ENCODE data around the gene SLC35F2.

Gene SLC35F2

DNA sequence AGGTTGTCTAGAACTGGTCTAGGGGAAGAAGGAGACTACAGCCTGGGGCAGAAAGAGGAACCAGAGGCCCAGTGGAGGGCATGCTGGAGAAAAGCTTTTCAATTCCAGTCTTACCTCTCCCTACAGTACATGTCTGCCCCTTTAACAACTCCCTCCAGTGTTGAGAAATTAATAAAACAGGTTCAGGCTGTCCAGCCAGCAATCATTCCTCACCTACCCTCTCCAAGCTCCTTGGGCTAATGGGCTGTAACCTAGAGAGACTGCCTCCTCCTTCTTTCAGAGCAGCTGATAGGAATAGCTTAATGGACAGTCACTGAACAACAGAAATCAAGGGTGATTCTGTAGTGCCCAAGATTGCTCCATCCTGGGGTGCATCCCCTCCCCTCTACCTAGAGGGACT lies 8.8 kb downstream of the SLC35F2 start:
- H3K27ac ChIP-seq (ENCODE audit: low read length, poor library complexity, severe bottlenecking) = no peak overlapping the region
- no peak overlapping the region for H3K4ac ChIP-seq (ENCODE audit: low read depth in 1 of 2, low read length in 2 of 2)
- no peak overlapping the region for H3K23ac ChIP-seq (ENCODE audit: low read length in 2 of 2)
- DNase-seq = no peak
- peak overlapping the region; percentile 22 for H2AK5ac ChIP-seq (ENCODE audit: low read length, severe bottlenecking)
- H2AFZ ChIP-seq (ENCODE audit: low read depth, low read length) = no peak overlapping the region
- H2BK12ac ChIP-seq (ENCODE audit: low read length in 2 of 2) = peak overlapping the region in 1 of 2 experiments; percentile 13
- no peaks in the 10 kb centered on the region for H3K27me3 ChIP-seq (ENCODE audit: control insufficient read depth in 1 of 2, insufficient read depth in 1 of 2, low read length in 2 of 2)
- H3K9me3 ChIP-seq (ENCODE audit: control insufficient read depth, low read length) = no peaks in the 10 kb centered on the region
- H3K4me2 ChIP-seq (ENCODE audit: low read length, poor library complexity, severe bottlenecking) = no peak overlapping the region
- no peak overlapping the region for H4K91ac ChIP-seq (ENCODE audit: low read length)
- no peak overlapping the region for H3K9ac ChIP-seq (ENCODE audit: low read length)
- peaks cover 16% of the 10 kb centered on the region for H3K79me1 ChIP-seq (replicated peaks; ENCODE audit: low read length, poor library complexity, severe bottlenecking)
- no peak overlapping the region for H3K4me3 ChIP-seq (ENCODE audit: insufficient read depth in 1 of 2, low read depth in 1 of 2, low read length in 2 of 2)
- no peak overlapping the region for H3K18ac ChIP-seq (ENCODE audit: low read depth in 1 of 2, low read length in 2 of 2)
- H3K36me3 ChIP-seq (ENCODE audit: control insufficient read depth in 1 of 2, insufficient read depth in 2 of 2, low read depth in 1 of 2, low read length in 2 of 2) = peaks cover 0 to 2% of the 10 kb centered on the region in 2 experiments
- H3K14ac ChIP-seq (ENCODE audit: low read length in 2 of 2) = no peak overlapping the region
- H4K8ac ChIP-seq (ENCODE audit: low read length) = no peak overlapping the region
- no peak overlapping the region for H2BK15ac ChIP-seq (ENCODE audit: low read depth, poor library complexity, severe bottlenecking)
- H3K4me1 ChIP-seq (ENCODE audit: control insufficient read depth, insufficient read depth, low read depth, low read length) = peaks cover 1% of the 10 kb centered on the region
- H2BK5ac ChIP-seq (ENCODE audit: low read depth, low read length, poor library complexity, severe bottlenecking) = no peak overlapping the region
- H2BK120ac ChIP-seq (ENCODE audit: low read depth, low read length) = no peak overlapping the region

DNA sequence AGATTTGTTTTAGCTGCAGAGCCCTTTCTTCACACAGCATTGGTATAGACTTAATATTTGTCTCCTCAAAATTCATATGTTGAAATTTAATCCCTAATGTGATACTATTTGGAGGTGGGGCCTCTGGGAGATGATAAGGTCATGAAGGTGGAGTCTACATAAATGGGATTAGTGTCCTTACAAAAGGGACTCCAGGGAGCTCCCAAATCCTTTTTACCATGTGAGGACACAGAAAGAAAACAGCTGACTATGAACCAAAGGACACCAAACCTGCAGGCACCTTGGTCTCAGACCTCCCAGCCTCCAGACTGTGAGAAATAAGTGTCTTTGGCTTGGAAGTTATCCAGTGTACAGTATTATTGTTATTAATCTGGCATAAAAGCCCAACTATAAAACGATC lies 10.2 kb downstream of the SLC35F2 start:
- H4K91ac ChIP-seq (ENCODE audit: low read length) = no peak overlapping the region
- no peak overlapping the region for H2AK5ac ChIP-seq (ENCODE audit: low read length, severe bottlenecking)
- peaks cover 4% of the 10 kb centered on the region for H3K4me1 ChIP-seq (ENCODE audit: control insufficient read depth, insufficient read depth, low read depth, low read length)
- H2AFZ ChIP-seq (ENCODE audit: low read depth, low read length) = no peak overlapping the region
- H3K4ac ChIP-seq (ENCODE audit: low read depth in 1 of 2, low read length in 2 of 2) = no peak overlapping the region
- H3K9ac ChIP-seq (ENCODE audit: low read length) = no peak overlapping the region
- no peaks in the 10 kb centered on the region for H3K27me3 ChIP-seq (ENCODE audit: control insufficient read depth in 1 of 2, insufficient read depth in 1 of 2, low read length in 2 of 2)
- no peak overlapping the region for H4K8ac ChIP-seq (ENCODE audit: low read length)
- H3K79me1 ChIP-seq (replicated peaks; ENCODE audit: low read length, poor library complexity, severe bottlenecking) = peaks cover 16% of the 10 kb centered on the region
- no peak overlapping the region for H3K4me2 ChIP-seq (ENCODE audit: low read length, poor library complexity, severe bottlenecking)
- H2BK12ac ChIP-seq (ENCODE audit: low read length in 2 of 2) = no peak overlapping the region
- WGBS = no CpG with 5 or more reads among the region's 1 CpG
- peaks cover 0 to 2% of the 10 kb centered on the region in 2 experiments for H3K36me3 ChIP-seq (ENCODE audit: control insufficient read depth in 1 of 2, insufficient read depth in 2 of 2, low read depth in 1 of 2, low read length in 2 of 2)
- no peak overlapping the region for H3K4me3 ChIP-seq (ENCODE audit: insufficient read depth in 1 of 2, low read depth in 1 of 2, low read length in 2 of 2)
- no peak overlapping the region for H3K23ac ChIP-seq (ENCODE audit: low read length in 2 of 2)
- no peak overlapping the region for H3K18ac ChIP-seq (ENCODE audit: low read depth in 1 of 2, low read length in 2 of 2)
- H2BK120ac ChIP-seq (ENCODE audit: low read depth, low read length) = no peak overlapping the region
- H3K14ac ChIP-seq (ENCODE audit: low read length in 2 of 2) = no peak overlapping the region
- no peak for DNase-seq
- H2BK5ac ChIP-seq (ENCODE audit: low read depth, low read length, poor library complexity, severe bottlenecking) = no peak overlapping the region
- peak overlapping the region; percentile 49 for H2BK15ac ChIP-seq (ENCODE audit: low read depth, poor library complexity, severe bottlenecking)
- H3K9me3 ChIP-seq (ENCODE audit: control insufficient read depth, low read length) = no peaks in the 10 kb centered on the region
- H3K27ac ChIP-seq (ENCODE audit: low read length, poor library complexity, severe bottlenecking) = no peak overlapping the region

GRCh38 chr11:107847184-107847583 lies 11.4 kb downstream of the SLC35F2 start:
- 99% methylated on average over 2 of the region's 2 CpGs for WGBS
- H3K4me3 ChIP-seq (ENCODE audit: insufficient read depth in 1 of 2, low read depth in 1 of 2, low read length in 2 of 2) = no peak overlapping the region
- H3K18ac ChIP-seq (ENCODE audit: low read depth in 1 of 2, low read length in 2 of 2) = no peak overlapping the region
- H2BK5ac ChIP-seq (ENCODE audit: low read depth, low read length, poor library complexity, severe bottlenecking) = no peak overlapping the region
- H4K91ac ChIP-seq (ENCODE audit: low read length) = no peak overlapping the region
- H3K27me3 ChIP-seq (ENCODE audit: control insufficient read depth in 1 of 2, insufficient read depth in 1 of 2, low read length in 2 of 2) = no peaks in the 10 kb centered on the region
- no peak overlapping the region for H2BK12ac ChIP-seq (ENCODE audit: low read length in 2 of 2)
- no peak overlapping the region for H2BK15ac ChIP-seq (ENCODE audit: low read depth, poor library complexity, severe bottlenecking)
- no peak overlapping the region for H3K23ac ChIP-seq (ENCODE audit: low read length in 2 of 2)
- no peak overlapping the region for H2AK5ac ChIP-seq (ENCODE audit: low read length, severe bottlenecking)
- peaks cover 0 to 2% of the 10 kb centered on the region in 2 experiments for H3K36me3 ChIP-seq (ENCODE audit: control insufficient read depth in 1 of 2, insufficient read depth in 2 of 2, low read depth in 1 of 2, low read length in 2 of 2)
- H2AFZ ChIP-seq (ENCODE audit: low read depth, low read length) = no peak overlapping the region
- H3K4me2 ChIP-seq (ENCODE audit: low read length, poor library complexity, severe bottlenecking) = no peak overlapping the region
- H3K14ac ChIP-seq (ENCODE audit: low read length in 2 of 2) = no peak overlapping the region
- no peaks in the 10 kb centered on the region for H3K9me3 ChIP-seq (ENCODE audit: control insufficient read depth, low read length)
- H3K79me1 ChIP-seq (replicated peaks; ENCODE audit: low read length, poor library complexity, severe bottlenecking) = peaks cover 13% of the 10 kb centered on the region
- no peak overlapping the region for H3K27ac ChIP-seq (ENCODE audit: low read length, poor library complexity, severe bottlenecking)
- H2BK120ac ChIP-seq (ENCODE audit: low read depth, low read length) = no peak overlapping the region
- H4K8ac ChIP-seq (ENCODE audit: low read length) = no peak overlapping the region
- H3K4ac ChIP-seq (ENCODE audit: low read depth in 1 of 2, low read length in 2 of 2) = no peak overlapping the region
- peaks cover 7% of the 10 kb centered on the region for H3K4me1 ChIP-seq (ENCODE audit: control insufficient read depth, insufficient read depth, low read depth, low read length)
- DNase-seq = no peak
- H3K9ac ChIP-seq (ENCODE audit: low read length) = no peak overlapping the region

DNA sequence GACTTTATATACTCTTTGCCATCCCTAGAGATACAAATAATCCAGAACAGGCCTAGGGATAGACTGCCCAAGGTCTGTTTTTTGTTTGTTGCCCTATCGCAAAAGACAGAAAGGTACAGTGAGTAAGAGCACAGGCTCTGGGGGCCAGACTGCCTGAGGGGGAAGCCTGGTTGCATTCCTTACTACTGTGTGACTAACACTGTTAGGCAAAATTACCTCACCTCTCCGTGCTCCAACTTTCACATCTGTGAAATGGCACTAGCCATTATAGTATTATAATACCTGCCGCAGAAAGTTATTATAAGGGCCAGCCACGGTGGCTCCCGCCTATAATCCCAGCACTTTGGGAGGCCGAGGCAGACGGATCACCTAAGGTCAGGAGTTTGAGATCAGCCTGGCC lies 14.5 kb downstream of the SLC35F2 start:
- no peak overlapping the region for H3K9ac ChIP-seq (ENCODE audit: low read length)
- H3K14ac ChIP-seq (ENCODE audit: low read length in 2 of 2) = no peak overlapping the region
- peaks cover 18% of the 10 kb centered on the region for H3K4me1 ChIP-seq (ENCODE audit: control insufficient read depth, insufficient read depth, low read depth, low read length)
- 85% methylated on average over 7 of the region's 7 CpGs for WGBS
- peak; percentile 36 for DNase-seq
- H3K36me3 ChIP-seq (ENCODE audit: control insufficient read depth in 1 of 2, insufficient read depth in 2 of 2, low read depth in 1 of 2, low read length in 2 of 2) = peaks cover 0 to 2% of the 10 kb centered on the region in 2 experiments
- no peak overlapping the region for H3K4me2 ChIP-seq (ENCODE audit: low read length, poor library complexity, severe bottlenecking)
- H2BK12ac ChIP-seq (ENCODE audit: low read length in 2 of 2) = no peak overlapping the region
- H3K4me3 ChIP-seq (ENCODE audit: insufficient read depth in 1 of 2, low read depth in 1 of 2, low read length in 2 of 2) = no peak overlapping the region
- H3K27me3 ChIP-seq (ENCODE audit: control insufficient read depth in 1 of 2, insufficient read depth in 1 of 2, low read length in 2 of 2) = no peaks in the 10 kb centered on the region
- H3K79me1 ChIP-seq (replicated peaks; ENCODE audit: low read length, poor library complexity, severe bottlenecking) = peaks cover 7% of the 10 kb centered on the region
- no peak overlapping the region for H2AK5ac ChIP-seq (ENCODE audit: low read length, severe bottlenecking)
- H2BK120ac ChIP-seq (ENCODE audit: low read depth, low read length) = no peak overlapping the region
- H4K91ac ChIP-seq (ENCODE audit: low read length) = no peak overlapping the region
- H2BK5ac ChIP-seq (ENCODE audit: low read depth, low read length, poor library complexity, severe bottlenecking) = no peak overlapping the region
- H3K18ac ChIP-seq (ENCODE audit: low read depth in 1 of 2, low read length in 2 of 2) = no peak overlapping the region
- H3K27ac ChIP-seq (ENCODE audit: low read length, poor library complexity, severe bottlenecking) = no peak overlapping the region
- H2AFZ ChIP-seq (ENCODE audit: low read depth, low read length) = no peak overlapping the region
- no peak overlapping the region for H3K4ac ChIP-seq (ENCODE audit: low read depth in 1 of 2, low read length in 2 of 2)
- no peak overlapping the region for H3K23ac ChIP-seq (ENCODE audit: low read length in 2 of 2)
- no peak overlapping the region for H2BK15ac ChIP-seq (ENCODE audit: low read depth, poor library complexity, severe bottlenecking)
- no peak overlapping the region for H4K8ac ChIP-seq (ENCODE audit: low read length)
- H3K9me3 ChIP-seq (ENCODE audit: control insufficient read depth, low read length) = no peaks in the 10 kb centered on the region
